Measurements from ENCODE around the gene CD8B.

DNA sequence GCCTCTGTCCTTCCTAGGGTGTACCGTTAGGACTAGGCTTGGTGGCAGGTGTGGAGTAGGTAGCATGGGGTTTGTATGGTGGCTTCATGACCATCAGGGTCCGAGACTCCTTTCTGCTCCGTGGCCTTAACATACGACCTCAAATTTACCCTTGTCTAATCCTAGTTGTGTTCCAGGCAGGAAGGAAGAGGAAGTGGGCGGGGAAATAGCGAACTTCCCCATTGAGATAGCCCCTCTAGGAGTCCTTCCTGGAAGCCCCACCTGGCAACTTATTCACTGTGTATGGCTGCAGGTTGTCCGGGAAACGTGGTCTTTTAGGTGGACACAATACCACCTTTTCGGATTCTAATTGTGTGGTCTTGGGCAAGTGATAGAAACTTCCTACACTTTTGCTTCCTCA is 80.3 kb downstream of the CD8B start:
- TF ChIP-seq, protein P1, sequence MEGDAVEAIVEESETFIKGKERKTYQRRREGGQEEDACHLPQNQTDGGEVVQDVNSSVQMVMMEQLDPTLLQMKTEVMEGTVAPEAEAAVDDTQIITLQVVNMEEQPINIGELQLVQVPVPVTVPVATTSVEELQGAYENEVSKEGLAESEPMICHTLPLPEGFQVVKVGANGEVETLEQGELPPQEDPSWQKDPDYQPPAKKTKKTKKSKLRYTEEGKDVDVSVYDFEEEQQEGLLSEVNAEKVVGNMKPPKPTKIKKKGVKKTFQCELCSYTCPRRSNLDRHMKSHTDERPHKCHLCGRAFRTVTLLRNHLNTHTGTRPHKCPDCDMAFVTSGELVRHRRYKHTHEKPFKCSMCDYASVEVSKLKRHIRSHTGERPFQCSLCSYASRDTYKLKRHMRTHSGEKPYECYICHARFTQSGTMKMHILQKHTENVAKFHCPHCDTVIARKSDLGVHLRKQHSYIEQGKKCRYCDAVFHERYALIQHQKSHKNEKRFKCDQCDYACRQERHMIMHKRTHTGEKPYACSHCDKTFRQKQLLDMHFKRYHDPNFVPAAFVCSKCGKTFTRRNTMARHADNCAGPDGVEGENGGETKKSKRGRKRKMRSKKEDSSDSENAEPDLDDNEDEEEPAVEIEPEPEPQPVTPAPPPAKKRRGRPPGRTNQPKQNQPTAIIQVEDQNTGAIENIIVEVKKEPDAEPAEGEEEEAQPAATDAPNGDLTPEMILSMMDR (IDR thresholded peaks at IDR 0.05) = no peak
- no peak for TF ChIP-seq POLR2A (IDR thresholded peaks at IDR 0.05)

All from esophagus squamous epithelium (tissue), 4 donors.